ENCODE results near the gene NKAP. TPM values are rescaled to one million over a fixed set of nuclear protein-coding genes. Genes with fewer than 3 reads are reported as not detected.
A peak's percentile ranks its signal among the peaks of the same experiment; 100 is the strongest.

NKAP gene
- polyA plus RNA-seq, 12 donors, result 7.7 to 12.3 (median 10.1) TPM; not detected in 1

DNA sequence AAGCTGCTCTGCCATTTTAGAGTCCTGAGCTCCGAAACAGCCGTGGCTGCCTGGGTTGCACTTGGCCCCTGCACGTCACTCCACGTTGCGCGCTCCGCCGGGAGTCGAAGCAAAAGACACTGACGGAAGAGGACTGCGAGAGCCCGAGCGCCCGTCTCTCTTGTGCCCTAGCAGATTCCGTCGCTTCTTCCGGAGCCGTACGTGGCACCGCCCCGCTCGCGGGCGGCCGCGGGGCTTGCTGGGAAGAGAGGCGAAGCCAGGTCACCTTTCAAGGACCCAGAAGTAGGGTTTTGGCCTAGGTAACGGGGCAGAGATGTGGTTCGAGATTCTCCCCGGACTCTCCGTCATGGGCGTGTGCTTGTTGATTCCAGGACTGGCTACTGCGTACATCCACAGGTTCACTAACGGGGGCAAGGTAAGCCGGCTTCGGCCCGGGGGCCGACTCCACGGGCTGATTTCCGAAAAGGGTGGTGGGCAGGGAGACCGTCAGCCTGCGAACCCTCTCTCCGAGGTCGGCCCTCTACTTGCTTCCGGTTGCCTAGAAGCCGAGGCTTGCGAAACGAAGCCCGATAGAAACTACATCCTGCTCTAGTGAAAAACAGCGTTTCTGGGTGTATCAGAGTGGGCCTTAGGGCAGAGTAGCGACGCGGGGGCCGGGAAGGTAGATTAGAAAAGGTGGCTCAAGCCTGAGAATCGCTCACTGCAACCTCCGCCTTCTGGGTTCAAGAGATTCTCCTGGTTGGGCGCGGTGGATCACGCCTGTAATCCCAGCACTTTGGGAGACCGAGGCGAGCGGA lies 71.8 kb downstream of the NKAP start, which contains the start of the genes NDUFA1 and RNF113A:
NDUFA1 (plus strand) TSS at position 234 of the 797 bp plus-strand sequence; CDS start at position 314, 80 bp downstream.
RNF113A (minus strand) TSS at position 135 of the 797 bp plus-strand sequence; CDS start at position 15, 120 bp downstream.
- DNase-seq, result peak; percentile 82

DNA sequence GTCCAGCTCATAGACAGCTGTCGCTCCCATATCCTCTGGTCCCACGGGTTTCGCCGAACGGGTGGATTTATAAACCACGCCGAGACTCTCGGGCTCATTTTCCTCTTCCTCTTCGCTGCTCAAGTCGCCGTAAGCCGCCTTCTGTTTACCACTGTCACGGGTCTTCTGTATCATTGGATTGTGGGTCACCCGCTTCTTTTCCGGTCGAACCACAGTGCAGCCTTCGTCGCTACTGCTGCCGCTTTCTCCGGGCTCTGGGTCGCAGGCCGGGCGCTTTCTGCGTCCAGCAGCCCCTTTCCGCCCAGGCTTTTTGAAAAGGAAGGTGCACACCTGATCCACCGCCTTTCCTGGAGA lies 72.3 kb downstream of the NKAP start:
- peak; percentile 28 for DNase-seq

Other genes starting within 250 kb of the NKAP start
- under 1 TPM in 10 of 12 donors, not detected in 2; 0.20 to 0.57 (median 0.32) TPM for gene SOWAHD, start 185.2 kb downstream of the NKAP start, polyA plus RNA-seq (ENCODE audit: insufficient read length in 12 of 12)
- gene RPL39, start 152.1 kb downstream of the NKAP start, polyA plus RNA-seq (ENCODE audit: insufficient read length in 12 of 12), result 1,000 to 10,000 TPM; 1,340 to 4,447 (median 3,172) TPM
- gene UPF3B, start 90.8 kb downstream of the NKAP start, polyA plus RNA-seq (ENCODE audit: insufficient read length in 12 of 12), result 10 to 100 TPM in 11 of 12 donors, not detected in 1; 10.6 to 27.4 (median 13.1) TPM
- gene RNF113A, start 72.0 kb downstream of the NKAP start, polyA plus RNA-seq (ENCODE audit: insufficient read length in 12 of 12), result 10 to 100 TPM in 3 of 12 donors, 1 to 10 TPM in 7, not detected in 2; 8.0 to 11.9 (median 8.9) TPM
- 100 to 1,000 TPM in 5 of 12 donors, 10 to 100 TPM in 6, not detected in 1; 61.6 to 113 (median 98.4) TPM for gene NDUFA1, start 71.9 kb downstream of the NKAP start, polyA plus RNA-seq (ENCODE audit: insufficient read length in 12 of 12)
- gene AKAP14, start 47.9 kb downstream of the NKAP start, polyA plus RNA-seq (ENCODE audit: insufficient read length in 12 of 12), result not detected
- gene RHOXF2B, start 133.9 kb upstream of the NKAP start, polyA plus RNA-seq (ENCODE audit: insufficient read length in 12 of 12), result under 1 TPM in 3 of 12 donors, not detected in 9; 0.08 to 0.09 (median 0.08) TPM
- under 1 TPM in 3 of 12 donors, not detected in 9; 0.59 to 0.89 (median 0.80) TPM for gene RHOXF1, start 172.2 kb upstream of the NKAP start, polyA plus RNA-seq (ENCODE audit: insufficient read length in 12 of 12)
- gene RHOXF2, start 214.9 kb upstream of the NKAP start, polyA plus RNA-seq (ENCODE audit: insufficient read length in 12 of 12), result under 1 TPM in 2 of 12 donors, not detected in 10; 0.05 to 0.07 TPM